Endothelial cell of umbilical vein (primary cell): Measurements from ENCODE around the gene SMIM9.

Source experiments
- EZH2 ChIP-seq: IDR thresholded peaks from 2 replicates; pipeline ENCODE4 v1.6.1; 2012; ENCODE audit warnings: borderline replicate concordance, low read depth, mild to moderate bottlenecking, moderate library complexity, low read length, inconsistent platforms; ENCODE audit not compliant: severe bottlenecking
- GATA2 ChIP-seq: IDR thresholded peaks from 2 replicates; pipeline ENCODE4 v1.7.0; 2011; ENCODE audit warnings: low read depth, mild to moderate bottlenecking, moderate library complexity, mixed read lengths, low read length; ENCODE audit not compliant: insufficient read length, insufficient read depth
- JUN ChIP-seq: IDR thresholded peaks from 2 replicates; pipeline ENCODE4 v1.6.1; 2011; ENCODE audit warnings: borderline replicate concordance, low read depth; ENCODE audit not compliant: insufficient read length, insufficient read depth
- MYC ChIP-seq: IDR thresholded peaks from one replicate; pipeline ENCODE4 v1.6.1; 2011; ENCODE audit warnings: mild to moderate bottlenecking, low read depth, low read length
- POLR2A ChIP-seq: IDR thresholded peaks from 2 replicates; pipeline ENCODE4 v1.6.1; 2012; ENCODE audit warnings: low read depth, mild to moderate bottlenecking, control low read depth, low read length
- POLR2AphosphoS5 ChIP-seq: IDR thresholded peaks from 2 replicates; pipeline ENCODE4 v1.6.1; 2012; ENCODE audit warnings: low read depth, mild to moderate bottlenecking, control low read depth, low read length, moderate library complexity; ENCODE audit not compliant: insufficient read depth
- TF ChIP-seq, protein P1 (sequence below), 2 donors: IDR thresholded peaks; 1 replicate in 1 of 2; 2 replicates in 1 of 2; pipeline ENCODE4 v1.5.1; 2011; ENCODE audit warnings: low read length in 2 of 2, mild to moderate bottlenecking in 2 of 2, moderate library complexity in 2 of 2, control low read depth in 1 of 2, inconsistent platforms in 1 of 2, low read depth in 1 of 2; ENCODE audit not compliant: insufficient read depth in 1 of 2; ENCODE audit errors: extremely low read depth in 1 of 2

- TF ChIP-seq, protein P1, sequence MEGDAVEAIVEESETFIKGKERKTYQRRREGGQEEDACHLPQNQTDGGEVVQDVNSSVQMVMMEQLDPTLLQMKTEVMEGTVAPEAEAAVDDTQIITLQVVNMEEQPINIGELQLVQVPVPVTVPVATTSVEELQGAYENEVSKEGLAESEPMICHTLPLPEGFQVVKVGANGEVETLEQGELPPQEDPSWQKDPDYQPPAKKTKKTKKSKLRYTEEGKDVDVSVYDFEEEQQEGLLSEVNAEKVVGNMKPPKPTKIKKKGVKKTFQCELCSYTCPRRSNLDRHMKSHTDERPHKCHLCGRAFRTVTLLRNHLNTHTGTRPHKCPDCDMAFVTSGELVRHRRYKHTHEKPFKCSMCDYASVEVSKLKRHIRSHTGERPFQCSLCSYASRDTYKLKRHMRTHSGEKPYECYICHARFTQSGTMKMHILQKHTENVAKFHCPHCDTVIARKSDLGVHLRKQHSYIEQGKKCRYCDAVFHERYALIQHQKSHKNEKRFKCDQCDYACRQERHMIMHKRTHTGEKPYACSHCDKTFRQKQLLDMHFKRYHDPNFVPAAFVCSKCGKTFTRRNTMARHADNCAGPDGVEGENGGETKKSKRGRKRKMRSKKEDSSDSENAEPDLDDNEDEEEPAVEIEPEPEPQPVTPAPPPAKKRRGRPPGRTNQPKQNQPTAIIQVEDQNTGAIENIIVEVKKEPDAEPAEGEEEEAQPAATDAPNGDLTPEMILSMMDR (IDR thresholded peaks at IDR 0.05; ENCODE audit: extremely low read depth in 1 of 2, insufficient read depth in 1 of 2, low read depth in 1 of 2, low read length in 2 of 2), result no peak
- no peak for TF ChIP-seq EZH2
- TF ChIP-seq MYC, result no peak
- no peak for TF ChIP-seq POLR2A
- TF ChIP-seq POLR2AphosphoS5, result no peak
- no peak for TF ChIP-seq GATA2
- no peak for TF ChIP-seq JUN
Observed at GRCh38 chrX:154793084-154793795, 41.2 kb downstream of the SMIM9 start.
